Skeletal muscle cell (primary cell): Measurements from ENCODE around the gene IDUA.
"Not testable (repeated sequence)": the region's sequence is repeated elsewhere in the genome, so short reads cannot be mapped to it uniquely, and the experiment has no call there.

ENCODE experiments used
- DNase-seq: peaks from one replicate; pipeline ENCODE4 v3.0.0-alpha.2; 2010; ENCODE audit warnings: low read depth
- H3K4me3 ChIP-seq: 2 replicates; pipeline ENCODE4 v1.5.1; 2011; ENCODE audit warnings: low read depth, mild to moderate bottlenecking, control low read depth, low read length, moderate library complexity

The IDUA gene

GRCh38 chr4:965048-965765 is 21.6 kb upstream of the IDUA start:
- no peak overlapping the region for H3K4me3 ChIP-seq
- DNase-seq, result no peak

GRCh38 chr4:965766-966134 is 21.1 kb upstream of the IDUA start:
- no peak overlapping the region for H3K4me3 ChIP-seq
- no peak for DNase-seq

- DNase-seq, result no peak
- H3K4me3 ChIP-seq, result no peak overlapping the region
Observed at GRCh38 chr4:966266-967112, 20.4 kb upstream of the IDUA start.

GRCh38 chr4:967113-968104 is 19.4 kb upstream of the IDUA start:
- peak overlapping the region; percentile 18 for H3K4me3 ChIP-seq
- DNase-seq, result no peak

GRCh38 chr4:968221-968620 is 18.6 kb upstream of the IDUA start:
- DNase-seq, result no peak
- H3K4me3 ChIP-seq, result no peak overlapping the region

GRCh38 chr4:968621-969394 is 18.0 kb upstream of the IDUA start:
- DNase-seq, result no peak
- H3K4me3 ChIP-seq, result no peak overlapping the region

- DNase-seq, result no peak
- H3K4me3 ChIP-seq, result no peak overlapping the region
Observed at GRCh38 chr4:970046-970745, 16.6 kb upstream of the IDUA start.

- H3K4me3 ChIP-seq, result no peak overlapping the region
- DNase-seq, result no peak
Observed at GRCh38 chr4:970854-971520, 15.9 kb upstream of the IDUA start.

GRCh38 chr4:971666-972500 is 15.0 kb upstream of the IDUA start:
- peak overlapping the region; percentile 78 for H3K4me3 ChIP-seq
- no peak for DNase-seq

GRCh38 chr4:972651-973424 is 14.0 kb upstream of the IDUA start:
- DNase-seq, result no peak
- peak overlapping the region; percentile 78 for H3K4me3 ChIP-seq

GRCh38 chr4:973431-974397 is 13.1 kb upstream of the IDUA start, which contains the start of gene DGKQ:
Gene DGKQ (minus strand): TSS chr4:973569. CDS start chr4:973482, 87 bp downstream.
- peak within 1 kb of the TSS; percentile 78 for H3K4me3 ChIP-seq
- DNase-seq, result no peak

- no peak overlapping the region for H3K4me3 ChIP-seq
- DNase-seq, result no peak
Observed at GRCh38 chr4:974668-975067, 12.2 kb upstream of the IDUA start.

- not testable (repeated sequence) for H3K4me3 ChIP-seq, DNase-seq
Observed at GRCh38 chr4:976016-976415, 10.8 kb upstream of the IDUA start.

GRCh38 chr4:978957-979701 is 7.7 kb upstream of the IDUA start:
- no peak for DNase-seq
- H3K4me3 ChIP-seq, result no peak overlapping the region

- DNase-seq, result no peak
- H3K4me3 ChIP-seq, result no peak overlapping the region
Observed at GRCh38 chr4:982291-982690, 4.6 kb upstream of the IDUA start.
